ENCODE data around the gene CDH12. TPM values are rescaled to one million over a fixed set of nuclear protein-coding genes. Genes with fewer than 3 reads are reported as not detected.

Gene CDH12
- total RNA-seq, 1 donor from 2014 or later: not detected

GRCh38 chr5:21844960-21845359, 1008.2 kb downstream of the CDH12 start:
- intact Hi-C loops (cut with DNase I): no loop called here
- ATAC-seq (ENCODE audit: poor library complexity) (no peak), DNase-seq (no peak)

- intact Hi-C loops (cut with DNase I): no loop called here
- ATAC-seq (ENCODE audit: poor library complexity) (no peak), DNase-seq (no peak)
These were observed 1018.3 kb downstream of the CDH12 start for GRCh38 chr5:21834863-21835262.

- ATAC-seq (ENCODE audit: poor library complexity) (no peak), DNase-seq (no peak)
- intact Hi-C loops (cut with DNase I): no loop called here
These were observed 1021.9 kb downstream of the CDH12 start for GRCh38 chr5:21831145-21831787.

GRCh38 chr5:21826884-21827283, 1026.3 kb downstream of the CDH12 start:
- DNase-seq (no peak), ATAC-seq (ENCODE audit: poor library complexity) (no peak)
- intact Hi-C loops (cut with DNase I): no loop called here

- intact Hi-C loops (cut with DNase I): no loop called here
- DNase-seq (no peak), ATAC-seq (ENCODE audit: poor library complexity) (no peak)
These were observed 1029.6 kb downstream of the CDH12 start for GRCh38 chr5:21823588-21823987.

- DNase-seq (no peak), ATAC-seq (ENCODE audit: poor library complexity) (no peak)
- intact Hi-C loops (cut with DNase I): no loop called here
These were observed 1030.0 kb downstream of the CDH12 start for GRCh38 chr5:21823076-21823574.

- ATAC-seq (ENCODE audit: poor library complexity) (no peak), DNase-seq (no peak)
- intact Hi-C loops (cut with DNase I): no loop called here
These were observed 1032.6 kb downstream of the CDH12 start for GRCh38 chr5:21820527-21820926.

GRCh38 chr5:21818370-21818720, 1034.8 kb downstream of the CDH12 start:
- intact Hi-C loops (cut with DNase I): no loop called here
- ATAC-seq (ENCODE audit: poor library complexity) (no peak), DNase-seq (no peak)

- DNase-seq (no peak), ATAC-seq (ENCODE audit: poor library complexity) (no peak)
- intact Hi-C loops (cut with DNase I): no loop called here
These were observed 1035.3 kb downstream of the CDH12 start for GRCh38 chr5:21817668-21818369.

GRCh38 chr5:21810737-21811316, 1042.3 kb downstream of the CDH12 start:
- intact Hi-C loops (cut with DNase I): no loop called here
- DNase-seq (no peak), ATAC-seq (ENCODE audit: poor library complexity) (no peak)

GRCh38 chr5:21809611-21810010, 1043.5 kb downstream of the CDH12 start:
- DNase-seq (no peak), ATAC-seq (ENCODE audit: poor library complexity) (no peak)
- intact Hi-C loops (cut with DNase I): no loop called here

GRCh38 chr5:21807953-21808352, 1045.2 kb downstream of the CDH12 start:
- ATAC-seq (ENCODE audit: poor library complexity) (no peak), DNase-seq (no peak)
- intact Hi-C loops (cut with DNase I): no loop called here

- intact Hi-C loops (cut with DNase I): no loop called here
- DNase-seq: no peak
- no peak for ATAC-seq (ENCODE audit: poor library complexity)
These were observed 1046.2 kb downstream of the CDH12 start for GRCh38 chr5:21806943-21807342.

GRCh38 chr5:21806271-21806670, 1046.9 kb downstream of the CDH12 start:
- ATAC-seq (ENCODE audit: poor library complexity) (no peak), DNase-seq (no peak)
- intact Hi-C loops (cut with DNase I): no loop called here

GRCh38 chr5:21802869-21803490, 1050.2 kb downstream of the CDH12 start:
- DNase-seq: no peak
- intact Hi-C loops (cut with DNase I): no loop called here
- ATAC-seq (ENCODE audit: poor library complexity): no peak

GRCh38 chr5:21802100-21802499, 1051.0 kb downstream of the CDH12 start:
- intact Hi-C loops (cut with DNase I): no loop called here
- DNase-seq (no peak), ATAC-seq (ENCODE audit: poor library complexity) (no peak)

- DNase-seq (no peak), ATAC-seq (ENCODE audit: poor library complexity) (no peak)
- intact Hi-C loops (cut with DNase I): no loop called here
These were observed 1060.4 kb downstream of the CDH12 start for GRCh38 chr5:21792748-21793147.

GRCh38 chr5:21791304-21791703, 1061.8 kb downstream of the CDH12 start:
- intact Hi-C loops (cut with DNase I): no loop called here
- no peak for ATAC-seq (ENCODE audit: poor library complexity)
- no peak for DNase-seq

GRCh38 chr5:21784487-21784886, 1068.7 kb downstream of the CDH12 start:
- intact Hi-C loops (cut with DNase I): no loop called here
- DNase-seq (no peak), ATAC-seq (ENCODE audit: poor library complexity) (no peak)

Measured in Right ventricle myocardium superior (tissue), 1 donor.